Measurements from ENCODE around the gene BTRC. TPM values are rescaled to one million over a fixed set of nuclear protein-coding genes. Genes with fewer than 3 reads are reported as not detected.
"Not testable (repeated sequence)": the region's sequence is repeated elsewhere in the genome, so short reads cannot be mapped to it uniquely, and the experiment has no call there.

Gene BTRC
- total RNA-seq, 1 donor from 2014 or later, result 33.2 TPM

DNA sequence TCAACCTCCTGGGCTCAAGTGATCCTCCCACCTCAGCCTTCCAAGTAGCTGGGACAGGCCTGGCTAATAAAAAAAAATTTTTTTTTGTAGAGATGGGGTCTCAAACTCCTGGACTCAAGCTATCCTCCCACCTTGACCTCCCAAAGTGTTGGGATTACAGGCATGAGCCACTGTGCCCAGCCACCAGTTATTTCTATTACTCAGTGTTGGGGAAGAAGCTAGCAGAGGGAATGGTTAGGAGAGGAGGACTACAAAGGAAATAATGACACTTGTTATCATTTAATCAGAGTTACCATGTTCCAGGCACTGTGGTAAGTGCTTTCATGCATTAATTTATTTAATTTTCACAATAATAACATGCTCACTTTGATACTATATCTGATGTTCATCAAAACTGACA lies 17.6 kb upstream of the BTRC start:
- DNase-seq (no peak), ATAC-seq (no peak)
- intact Hi-C loops (cut with micrococcal nuclease), result no loop called here

DNA sequence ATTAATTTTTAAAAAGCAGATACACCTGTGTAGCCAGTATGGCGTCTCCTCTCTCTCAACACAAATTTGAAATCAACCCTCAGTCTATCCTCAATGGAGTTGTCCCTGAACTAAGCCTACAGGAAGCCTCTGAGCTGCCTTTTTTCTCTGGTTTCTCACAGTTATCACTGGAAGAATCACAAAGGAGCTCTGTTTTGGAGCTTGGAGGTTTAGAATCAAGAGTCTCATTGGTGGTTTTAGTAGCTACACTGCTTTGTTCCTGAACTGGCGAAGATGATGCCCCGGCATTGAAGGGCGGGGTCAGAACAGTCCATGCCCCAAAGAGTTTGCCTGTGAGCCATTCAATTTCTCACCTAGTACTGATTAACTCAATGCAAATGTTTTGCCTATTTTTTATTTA lies 16.1 kb upstream of the BTRC start:
- no peak for ATAC-seq

DNA sequence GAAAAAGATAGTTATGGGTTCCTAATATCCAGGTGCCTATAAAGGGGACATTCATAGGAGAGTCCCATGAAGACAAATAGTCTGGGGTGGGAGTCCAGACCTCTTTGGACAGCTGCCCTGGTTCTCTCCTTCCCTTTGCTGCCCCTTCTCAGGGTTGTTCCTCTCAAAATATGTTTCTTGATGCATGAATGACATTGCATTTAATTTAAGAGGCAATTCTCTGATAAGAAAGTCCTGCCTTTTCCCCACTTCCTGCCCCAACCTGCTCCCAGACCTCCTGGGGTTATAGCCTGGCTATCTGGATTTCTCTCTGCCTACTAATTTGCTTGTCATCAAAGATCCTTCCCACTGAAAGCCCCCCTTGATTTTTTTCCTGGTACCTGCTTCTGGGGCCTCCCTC lies 12.5 kb upstream of the BTRC start:
- DNase-seq, result no peak
- ATAC-seq, result no peak
- intact Hi-C loops (cut with micrococcal nuclease), result no loop called here

More for the DNA sequence above, 16.1 kb upstream of the BTRC start:
- no peak for DNase-seq
- intact Hi-C loops (cut with micrococcal nuclease), result no loop called here

DNA sequence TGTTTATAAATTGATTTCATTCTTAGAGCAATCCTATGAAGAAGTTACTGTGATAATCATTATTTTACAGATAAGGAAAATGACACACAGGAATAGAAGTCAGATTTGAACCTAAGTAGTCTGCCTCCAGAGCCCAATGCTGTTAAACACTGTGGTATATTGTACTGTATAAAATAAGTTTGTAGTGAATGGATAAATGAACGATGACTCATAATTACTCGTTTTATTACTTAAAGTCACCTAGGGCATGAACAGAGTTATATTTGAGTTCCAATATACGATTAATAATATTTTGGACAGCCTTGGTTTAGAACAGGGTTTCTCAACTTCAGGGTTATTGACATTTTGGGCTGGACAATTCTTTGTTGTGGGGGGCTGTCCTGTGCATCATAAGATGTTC lies 7.8 kb upstream of the BTRC start:
- ATAC-seq (no peak), DNase-seq (no peak)
- intact Hi-C loops (cut with micrococcal nuclease), result no loop called here

DNA sequence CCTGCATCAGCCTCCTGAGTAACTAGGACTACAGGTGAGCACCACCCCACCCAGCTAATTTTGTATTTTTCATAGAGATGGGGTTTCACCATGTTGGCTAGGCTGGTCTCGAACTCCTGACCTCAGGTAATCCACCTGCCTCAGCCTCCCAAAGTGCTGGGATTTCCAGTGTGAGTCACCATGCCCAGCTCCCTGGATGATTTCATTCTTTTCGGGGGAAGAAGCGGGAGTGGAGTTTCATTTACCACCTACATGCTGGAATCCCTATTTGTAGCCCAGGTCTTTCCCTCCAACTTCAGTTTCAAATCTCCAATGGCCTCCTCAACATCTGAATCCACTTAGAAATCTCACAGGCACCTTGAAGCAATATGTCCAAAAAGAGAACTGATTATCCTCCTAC lies 2.9 kb upstream of the BTRC start:
- intact Hi-C loops (cut with micrococcal nuclease), result no loop called here
- ATAC-seq (no peak), DNase-seq (no peak)

DNA sequence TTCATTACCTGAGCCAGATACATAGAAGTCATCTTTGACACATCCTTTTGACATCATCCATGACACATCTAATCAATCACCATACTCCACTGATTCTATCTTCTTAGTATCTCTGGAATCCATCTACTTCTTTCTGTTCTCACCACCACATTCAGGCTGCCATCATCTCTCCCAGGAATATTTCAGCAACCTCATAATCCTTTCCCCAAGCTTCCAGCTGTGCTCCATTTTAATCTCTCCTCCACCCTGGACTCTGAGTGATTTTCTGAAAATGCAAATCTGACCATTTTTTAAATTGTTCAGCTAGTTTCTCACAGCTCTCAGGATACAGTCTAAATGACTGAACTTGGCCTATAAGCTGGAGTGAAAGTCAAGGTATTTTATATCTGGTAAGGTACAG lies 2.5 kb upstream of the BTRC start:
- intact Hi-C loops (cut with micrococcal nuclease), result no loop called here
- no peak for ATAC-seq
- DNase-seq, result no peak

DNA sequence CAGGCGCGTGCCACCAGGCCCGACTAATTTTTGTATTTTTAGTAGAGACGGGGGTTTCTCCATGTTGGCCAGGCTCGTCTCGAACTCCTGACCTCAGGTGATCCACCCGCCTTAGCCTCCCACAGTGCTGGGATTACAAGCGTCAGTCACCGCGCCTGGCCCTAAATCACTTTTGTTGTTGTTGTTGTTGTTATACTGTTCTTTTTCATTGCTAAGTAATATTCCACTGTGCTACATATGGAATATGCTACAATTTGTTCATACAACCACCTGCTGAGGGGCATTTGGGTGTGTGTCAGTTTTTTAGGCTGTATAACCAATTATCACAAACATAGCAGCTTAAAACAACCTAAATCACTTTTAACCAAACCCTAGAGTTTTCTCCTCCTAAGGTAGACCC lies 1.1 kb upstream of the BTRC start:
- intact Hi-C loops (cut with micrococcal nuclease); ATAC-seq; DNase-seq: not testable (repeated sequence)

DNA sequence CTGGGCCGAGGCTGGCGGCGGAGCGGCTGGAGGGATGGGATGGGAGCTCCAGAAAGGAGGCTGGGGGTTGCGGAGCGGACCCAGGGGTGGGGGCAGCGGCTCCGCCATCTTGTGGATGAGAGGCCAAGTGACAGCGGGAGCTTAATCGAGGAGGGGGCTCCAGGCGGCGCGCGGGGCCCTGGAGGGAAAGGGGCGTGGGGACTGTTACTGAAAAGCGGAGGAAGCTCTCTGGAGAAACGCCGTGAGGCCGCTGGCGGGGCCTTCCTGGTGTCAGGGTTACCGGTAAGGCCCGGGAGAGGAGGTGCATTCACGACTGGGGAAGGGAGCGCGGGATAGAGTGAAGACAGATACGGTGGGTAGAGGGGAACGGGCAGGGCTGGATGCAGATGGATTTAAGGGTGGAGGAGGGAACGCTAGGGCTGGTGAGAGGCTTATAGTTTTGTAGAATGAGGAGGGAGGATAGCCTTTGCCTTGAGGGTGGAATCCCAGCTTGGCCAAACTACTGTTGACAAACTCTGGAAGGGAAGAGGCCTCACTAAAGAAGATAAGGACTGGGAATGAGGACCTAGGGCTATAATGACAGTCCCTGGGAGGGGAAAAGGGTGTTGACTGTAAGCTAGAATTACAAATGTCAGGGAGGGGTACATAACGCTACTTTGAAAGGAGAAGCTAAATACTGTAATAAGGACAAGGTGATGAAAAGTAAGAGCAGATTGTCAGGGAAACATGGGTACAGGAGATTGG lies 535 bp downstream of the BTRC start:
- DNase-seq, result peak; percentile 71
- intact Hi-C loops (cut with micrococcal nuclease), result no loop called here
- peak; percentile 47 for ATAC-seq

DNA sequence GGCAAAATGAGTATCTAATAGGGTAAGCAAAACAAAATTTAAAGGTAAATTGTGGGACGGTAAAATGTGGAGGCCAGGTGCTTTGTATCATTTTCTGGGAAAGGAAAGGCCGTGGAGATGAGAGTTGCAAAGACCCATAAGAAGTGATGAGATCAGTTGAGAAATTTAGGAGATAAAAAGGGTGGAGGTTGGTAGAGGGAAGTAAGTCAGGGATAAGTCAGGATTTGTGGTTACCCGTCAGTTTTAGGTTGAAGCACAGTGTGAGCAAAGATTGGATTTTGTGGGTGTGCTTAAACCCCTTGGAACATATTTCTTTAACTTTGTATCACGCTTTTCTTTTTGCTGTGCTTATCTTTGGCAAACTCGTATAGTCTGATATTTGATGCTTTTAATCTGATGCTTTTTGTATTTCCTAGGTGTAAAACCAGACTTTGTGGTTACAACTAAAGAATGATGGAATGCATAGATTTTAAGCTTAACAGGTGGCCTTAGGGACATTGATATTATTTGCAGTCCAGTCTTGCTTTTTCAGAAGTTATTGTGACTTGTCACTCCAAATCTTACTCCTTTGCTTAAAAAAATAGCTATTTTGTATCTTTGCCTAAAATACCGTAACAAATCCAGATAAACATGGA lies 1.2 kb downstream of the BTRC start:
- intact Hi-C loops (cut with micrococcal nuclease), result no loop called here
- ATAC-seq (no peak), DNase-seq (no peak)

DNA sequence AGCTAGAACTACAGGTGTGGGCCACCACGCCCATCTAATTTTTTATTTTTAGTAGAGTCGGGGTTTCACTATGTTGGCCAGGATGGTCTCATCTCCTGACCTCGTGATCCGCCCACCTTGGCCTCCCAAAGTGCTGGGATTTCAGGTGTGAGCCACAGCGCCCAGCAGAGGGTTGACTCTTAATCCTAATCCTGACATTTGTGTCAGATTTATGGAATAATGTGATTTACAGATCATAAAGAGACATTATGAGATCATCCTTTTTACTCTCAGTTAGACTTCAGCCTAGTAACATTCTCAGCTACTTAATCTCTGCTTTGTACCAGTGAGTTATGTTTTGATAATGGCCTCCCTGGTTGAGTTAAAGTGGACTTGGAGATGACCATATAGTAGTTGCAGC lies 2.2 kb downstream of the BTRC start:
- ATAC-seq (no peak), DNase-seq (no peak)
- intact Hi-C loops (cut with micrococcal nuclease), result no loop called here

DNA sequence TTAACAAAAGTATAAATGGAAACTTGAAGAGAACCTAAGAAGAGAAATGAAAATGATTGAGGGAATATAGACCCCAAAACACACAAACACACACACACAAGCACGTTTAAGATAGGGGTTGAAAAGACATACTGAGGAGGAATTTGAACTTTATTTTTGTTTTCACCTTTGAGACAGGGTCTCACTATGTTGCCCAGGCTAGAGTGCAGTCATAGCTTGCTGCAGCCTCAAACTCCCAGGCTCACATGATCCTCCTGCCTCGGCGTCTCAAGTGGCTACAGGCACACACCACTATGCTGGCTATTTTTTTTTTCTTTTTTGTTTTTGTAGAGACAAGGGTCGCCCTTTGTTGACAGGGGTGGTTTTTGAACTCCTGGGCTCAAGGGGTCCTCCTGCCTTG lies 4.0 kb downstream of the BTRC start:
- no peak for DNase-seq
- intact Hi-C loops (cut with micrococcal nuclease), result no loop called here

DNA sequence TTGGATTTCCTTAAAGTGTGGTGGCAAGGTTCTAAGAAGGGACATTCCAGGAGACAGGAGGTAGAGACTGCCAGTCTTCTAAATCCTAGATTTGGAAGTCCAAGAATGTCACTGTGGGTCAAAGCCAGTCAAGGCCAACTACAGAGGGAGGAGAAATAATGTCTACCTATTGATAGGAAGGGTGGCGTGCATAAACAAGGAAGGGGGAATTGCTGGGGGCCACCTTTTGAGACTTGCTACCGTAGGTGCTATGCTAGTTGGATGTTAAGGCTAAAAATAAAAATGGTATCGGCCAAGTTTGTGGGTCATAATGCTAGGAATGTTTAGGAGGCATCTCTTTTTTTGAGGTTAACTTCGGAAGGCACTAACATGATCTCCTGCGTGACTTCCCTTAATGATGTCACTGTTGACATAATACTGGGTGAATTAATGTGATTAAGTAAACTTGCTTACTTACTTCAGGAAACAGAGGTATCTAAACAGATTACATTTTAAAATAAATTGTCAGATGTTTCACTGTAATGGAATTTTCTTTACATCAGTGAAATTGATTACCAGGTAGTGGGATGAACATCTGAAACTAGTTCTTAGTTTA lies 4.8 kb downstream of the BTRC start:
- no peak for DNase-seq
- no peak for ATAC-seq
- intact Hi-C loops (cut with micrococcal nuclease), result no loop called here

More for the DNA sequence above, 4.0 kb downstream of the BTRC start:
- ATAC-seq, result no peak

DNA sequence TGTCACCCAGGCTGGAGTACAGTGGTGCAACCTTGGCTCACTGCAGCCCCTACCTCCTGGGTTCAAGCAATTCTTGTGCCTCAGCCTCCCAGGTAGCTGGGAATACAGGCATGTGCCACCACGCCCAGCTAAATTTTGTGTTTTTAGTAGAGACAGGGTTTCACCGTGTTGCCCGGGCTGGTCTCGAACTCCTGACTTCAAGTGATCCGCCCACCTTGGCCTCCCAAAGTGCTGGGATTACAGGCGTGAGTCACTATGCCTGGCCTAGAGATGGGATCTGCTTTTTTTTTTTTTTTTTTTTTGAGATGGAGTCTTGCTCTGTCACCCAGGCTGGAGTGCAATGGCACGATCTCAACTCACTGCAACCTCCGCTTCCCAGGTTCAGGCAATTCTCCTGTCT lies 6.1 kb downstream of the BTRC start:
- ATAC-seq; intact Hi-C loops (cut with micrococcal nuclease); DNase-seq: not testable (repeated sequence)

DNA sequence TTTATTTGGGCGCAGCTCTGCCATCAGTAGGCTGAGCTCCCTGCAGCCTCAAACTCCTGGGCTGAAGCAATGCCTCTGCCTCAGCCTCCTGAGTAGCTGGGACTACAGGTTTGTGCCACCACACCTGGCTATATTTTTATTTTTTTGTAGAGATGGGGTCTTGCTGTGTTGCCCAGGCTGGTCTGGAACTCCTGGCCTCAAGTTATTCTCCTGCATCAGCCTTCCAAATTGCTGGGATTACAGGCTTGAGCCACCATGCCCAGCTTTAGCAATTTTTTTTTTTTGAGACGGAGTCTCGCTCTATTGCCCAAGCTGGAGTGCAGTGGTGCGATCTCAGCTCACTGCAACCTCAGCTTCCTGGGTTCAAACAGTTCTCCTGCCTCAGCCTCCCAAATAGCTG lies 6.9 kb downstream of the BTRC start:
- ATAC-seq; intact Hi-C loops (cut with micrococcal nuclease); DNase-seq: not testable (repeated sequence)

DNA sequence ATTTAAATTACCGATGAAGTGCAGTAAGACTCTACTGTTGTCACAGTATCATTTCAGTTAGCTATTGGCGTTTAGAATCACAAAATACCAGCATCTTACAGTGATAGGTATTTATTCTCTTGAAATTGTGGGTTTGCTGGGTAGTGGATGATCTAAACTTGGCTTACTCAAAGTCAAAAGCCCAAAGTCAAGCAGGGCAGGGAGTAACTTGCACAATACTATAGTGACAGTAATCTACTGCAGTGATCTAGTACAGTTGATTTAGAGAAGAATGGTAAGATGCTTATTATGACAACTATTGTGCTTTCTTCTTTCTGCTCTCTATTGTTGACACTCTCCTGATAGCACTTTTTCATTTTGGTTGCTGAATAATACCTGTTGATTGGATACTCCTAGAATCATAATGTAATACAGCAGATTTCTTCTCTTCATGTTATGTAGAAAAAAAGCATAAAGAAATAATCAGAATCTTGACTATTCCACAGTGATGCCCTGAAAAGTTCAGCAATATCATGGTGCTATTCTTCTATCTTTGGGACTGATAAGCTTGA lies 10.0 kb downstream of the BTRC start:
- intact Hi-C loops (cut with micrococcal nuclease), result no loop called here
- ATAC-seq, result peak; percentile 41
- no peak for DNase-seq

DNA sequence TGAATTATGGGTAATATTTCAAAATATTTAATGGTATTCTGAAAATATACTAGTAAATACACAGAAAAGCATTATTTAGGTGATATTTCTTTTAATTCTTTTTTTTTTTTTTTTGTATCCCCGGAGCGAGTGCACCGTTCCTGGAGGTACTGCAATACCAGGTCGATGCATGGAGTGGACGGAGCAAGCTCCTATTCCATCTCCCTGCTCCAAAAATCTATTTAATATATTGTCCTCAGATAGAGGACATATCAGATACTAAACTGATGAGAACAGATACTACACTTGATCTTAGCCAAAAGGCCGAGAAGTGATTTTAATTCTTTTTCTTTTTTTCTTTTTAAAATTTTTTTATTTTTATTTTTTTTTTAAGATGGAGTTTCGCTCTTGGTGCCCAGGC lies 10.8 kb downstream of the BTRC start:
- ATAC-seq (no peak), DNase-seq (no peak)
- intact Hi-C loops (cut with micrococcal nuclease), result no loop called here

DNA sequence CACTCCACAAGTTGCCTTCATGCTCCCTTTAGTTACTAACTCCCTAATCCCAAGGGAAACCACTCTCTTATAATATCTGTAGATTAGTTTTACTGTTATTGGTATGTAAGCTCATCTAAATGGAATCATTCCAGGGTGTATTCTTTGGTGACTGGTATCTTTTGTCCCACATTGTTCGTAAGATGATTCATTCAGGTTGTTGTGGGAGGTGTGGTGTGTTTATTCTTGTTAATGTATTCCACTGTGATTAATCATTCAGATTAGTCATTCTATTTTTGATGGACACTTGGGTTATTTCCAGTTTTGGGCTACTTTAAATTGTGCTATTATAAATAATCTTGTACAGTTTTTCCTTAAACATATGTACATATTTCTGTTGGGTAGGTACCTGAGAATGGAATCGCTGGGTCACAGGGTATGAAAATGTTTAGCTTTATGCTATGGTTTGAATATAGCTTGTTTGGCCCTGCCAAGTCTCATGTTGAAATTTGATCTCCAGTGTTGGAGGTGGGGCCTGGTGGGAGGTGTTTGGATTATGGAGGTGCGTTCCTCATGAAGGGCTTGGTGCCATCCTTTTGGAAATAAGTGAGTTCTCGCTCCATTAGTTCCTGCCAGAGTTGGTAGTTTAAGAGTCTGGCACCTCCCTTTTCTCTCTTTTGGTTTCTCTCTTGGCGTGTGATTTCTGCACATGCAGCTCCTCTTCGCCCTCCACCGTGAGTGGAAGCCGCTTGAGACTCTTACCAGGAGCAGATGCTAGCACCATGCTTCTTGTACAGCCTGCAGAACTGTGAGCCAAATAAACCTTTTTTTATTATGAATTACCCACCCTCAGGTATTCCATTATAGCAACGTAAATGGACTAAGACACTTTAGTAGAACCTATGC lies 13.8 kb downstream of the BTRC start:
- ATAC-seq (no peak), DNase-seq (no peak)
- intact Hi-C loops (cut with micrococcal nuclease), result no loop called here

DNA sequence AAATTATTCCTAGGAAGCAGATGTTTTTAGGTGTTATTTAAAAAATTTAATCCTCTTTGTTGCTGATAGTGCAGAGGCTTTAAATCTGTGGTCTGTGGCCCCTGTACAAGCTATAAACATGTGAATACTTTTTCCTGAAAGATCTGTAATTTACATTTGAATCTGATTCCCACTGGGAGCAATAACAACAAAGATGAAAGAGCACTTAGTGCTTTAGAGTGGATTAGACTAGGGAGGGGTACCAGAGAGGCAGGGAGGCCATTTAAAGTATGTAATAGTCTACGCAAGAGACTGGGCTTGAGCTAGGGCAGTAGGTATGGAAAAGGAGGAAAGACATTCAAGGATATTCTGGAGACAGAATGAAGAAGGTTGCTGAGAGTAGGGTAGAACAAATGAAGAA lies 19.1 kb downstream of the BTRC start:
- intact Hi-C loops (cut with micrococcal nuclease), result no loop called here
- DNase-seq (no peak), ATAC-seq (no peak)

DNA sequence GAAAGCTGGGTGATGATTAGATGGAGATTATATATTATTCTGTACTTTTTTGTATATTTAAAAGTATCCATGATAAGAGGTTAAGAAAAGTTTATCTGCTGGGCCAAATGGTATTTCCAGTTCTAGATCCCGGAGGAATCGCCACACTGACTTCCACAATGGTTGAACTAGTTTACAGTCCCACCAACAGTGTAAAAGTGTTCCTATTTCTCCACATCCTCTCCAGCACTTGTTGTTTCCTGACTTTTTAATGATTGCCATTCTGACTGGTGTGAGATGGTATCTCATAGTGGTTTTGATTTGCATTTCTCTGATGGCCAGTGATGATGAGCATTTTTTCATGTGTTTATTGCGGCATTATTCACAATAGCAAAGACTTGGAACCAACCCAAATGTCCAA lies 20.0 kb downstream of the BTRC start:
- intact Hi-C loops (cut with micrococcal nuclease); ATAC-seq; DNase-seq: not testable (repeated sequence)
